AG08395 (cell line): ENCODE results near the gene DTNB.
A peak's percentile ranks its signal among the peaks of the same experiment; 100 is the strongest.

ENCODE experiments used
- DNase-seq: peaks from one replicate; pipeline ENCODE4 v3.0.0; 2012; ENCODE audit warnings: mixed read lengths, low spot score

Gene DTNB

GRCh38 chr2:25497229-25497917 is 176.0 kb downstream of the DTNB start:
- no peak for DNase-seq

- DNase-seq = peak; percentile 22
Measured at GRCh38 chr2:25494616-25495015, 178.8 kb downstream of the DTNB start.

- no peak for DNase-seq
Measured at GRCh38 chr2:25493207-25493606, 180.2 kb downstream of the DTNB start.

GRCh38 chr2:25492726-25493125 is 180.7 kb downstream of the DTNB start:
- no peak for DNase-seq

GRCh38 chr2:25491966-25492532 is 181.3 kb downstream of the DTNB start:
- peak; percentile 54 for DNase-seq

GRCh38 chr2:25491003-25491696 is 182.2 kb downstream of the DTNB start:
- no peak for DNase-seq

- DNase-seq = no peak
Measured at GRCh38 chr2:25490217-25490616, 183.2 kb downstream of the DTNB start.

- DNase-seq = no peak
Measured at GRCh38 chr2:25489631-25490030, 183.7 kb downstream of the DTNB start.

GRCh38 chr2:25483607-25484266 is 189.6 kb downstream of the DTNB start:
- DNase-seq = no peak

- no peak for DNase-seq
Measured at GRCh38 chr2:25482341-25482740, 191.0 kb downstream of the DTNB start.

- peak; percentile 45 for DNase-seq
Measured at GRCh38 chr2:25481381-25482300, 191.7 kb downstream of the DTNB start.

- DNase-seq = no peak
Measured at GRCh38 chr2:25480561-25480960, 192.8 kb downstream of the DTNB start.

- DNase-seq = no peak
Measured at GRCh38 chr2:25479761-25480160, 193.6 kb downstream of the DTNB start.

GRCh38 chr2:25478736-25479135 is 194.6 kb downstream of the DTNB start:
- no peak for DNase-seq

GRCh38 chr2:25473758-25474340 is 199.5 kb downstream of the DTNB start:
- no peak for DNase-seq

GRCh38 chr2:25473131-25473530 is 200.2 kb downstream of the DTNB start:
- no peak for DNase-seq

- DNase-seq = no peak
Measured at GRCh38 chr2:25470806-25471205, 202.6 kb downstream of the DTNB start.

GRCh38 chr2:25467743-25468142 is 205.6 kb downstream of the DTNB start:
- DNase-seq = no peak

- DNase-seq = no peak
Measured at GRCh38 chr2:25462021-25462420, 211.4 kb downstream of the DTNB start.

GRCh38 chr2:25460261-25460905 is 213.0 kb downstream of the DTNB start:
- DNase-seq = no peak
